Activated T-cell treated with anti-CD3 and anti-CD28 coated beads, Interleukin-2, amount 50 U/mL, for 4 hours (primary cell): ENCODE results near the gene PIN4. TPM values are rescaled to one million over a fixed set of nuclear protein-coding genes. Genes with fewer than 3 reads are reported as not detected.

Experiments
- ATAC-seq, 2 donors: fragments of 200-7000 bp; cut with Tn5 transposase; one replicate each; pipeline ENCODE4 v1.10.0; 2021
- DNase-seq: peaks from one replicate; pipeline ENCODE4 v3.0.0-alpha.2; 2020
- H3K27me3 Mint-ChIP-seq: one replicate; pipeline ENCODE4 v1.8.0; 2021; ENCODE audit warnings: low read depth, mixed read lengths
- H3K36me3 Mint-ChIP-seq: one replicate; pipeline ENCODE4 v1.8.0; 2022; ENCODE audit warnings: mixed read lengths; ENCODE audit not compliant: insufficient read depth
- H3K4me1 Mint-ChIP-seq: one replicate; pipeline ENCODE4 v1.8.0; 2021; ENCODE audit warnings: low read depth, mixed read lengths
- H3K4me3 Mint-ChIP-seq: one replicate; pipeline ENCODE4 v1.8.0; 2021; ENCODE audit warnings: mild to moderate bottlenecking, moderate library complexity, mixed read lengths
- H3K9me3 Mint-ChIP-seq: one replicate; pipeline ENCODE4 v1.8.0; 2021; ENCODE audit warnings: mixed read lengths
- total RNA-seq, 3 donors: library from RNA; stranded (reverse); gene quantifications; one replicate each; pipeline ENCODE4 v1.2.1, GENCODE V29; 2021

The PIN4 gene
- total RNA-seq: 1 to 10 TPM; 2.8 to 5.5 (median 5.0) TPM

DNA sequence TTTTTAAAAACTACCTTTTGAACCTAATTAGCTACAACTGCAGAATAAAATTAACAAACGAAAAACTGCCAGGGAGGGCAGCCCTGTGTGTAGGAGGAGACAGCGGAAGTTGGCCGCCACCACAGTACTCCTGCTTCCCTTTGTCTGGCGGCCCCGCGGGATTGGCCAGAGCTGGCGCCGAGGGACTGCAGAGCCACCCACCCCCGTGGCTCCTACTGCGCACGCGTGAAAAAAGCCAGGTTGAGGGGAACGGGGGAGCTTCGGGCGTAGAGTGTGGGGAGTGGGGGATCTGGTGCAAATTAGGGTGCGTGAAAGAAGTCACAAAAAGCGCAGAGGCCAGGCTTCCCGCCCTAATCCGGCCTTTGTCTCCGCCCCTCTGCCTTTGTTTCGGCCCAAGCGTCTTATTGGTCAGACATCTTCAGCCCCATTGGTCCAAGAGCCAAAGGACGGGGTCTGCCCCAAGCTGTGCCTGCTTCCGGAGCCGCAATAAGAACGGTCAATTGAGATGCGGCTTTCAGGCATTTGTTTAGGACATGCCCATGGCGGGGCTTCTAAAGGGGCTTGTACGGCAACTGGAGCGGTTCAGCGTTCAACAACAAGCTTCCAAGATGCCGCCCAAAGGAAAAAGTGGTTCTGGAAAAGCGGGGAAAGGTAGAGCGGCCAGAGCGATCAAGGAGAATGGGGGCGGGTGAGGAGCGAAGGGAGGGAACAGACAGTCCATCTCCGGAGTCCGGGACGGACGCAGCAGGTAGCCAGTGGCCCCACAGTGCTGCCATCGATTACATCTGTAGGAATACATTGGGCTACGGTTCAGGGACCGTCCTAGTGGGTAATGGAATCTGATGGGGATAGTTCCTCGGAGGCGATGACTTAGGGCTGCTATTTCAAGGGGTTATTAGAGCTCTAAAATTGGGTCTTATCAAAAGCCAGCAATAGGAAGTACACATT is at the start of gene PIN4:
TSS of gene PIN4 (plus strand) at position 580 of the 948 bp plus-strand sequence. CDS start at position 609, 29 bp downstream.
- Mint-ChIP-seq H3K9me3 (no peaks in the 10 kb centered on the region), H3K36me3 (no peaks in the 10 kb centered on the region), H3K4me3 (no peak within 1 kb of the TSS), H3K4me1 (peaks cover 18% of the 10 kb centered on the region), H3K27me3 (no peaks in the 10 kb centered on the region)
- DNase-seq: peak; percentile 71
- ATAC-seq: peak; percentile 97 to 98

DNA sequence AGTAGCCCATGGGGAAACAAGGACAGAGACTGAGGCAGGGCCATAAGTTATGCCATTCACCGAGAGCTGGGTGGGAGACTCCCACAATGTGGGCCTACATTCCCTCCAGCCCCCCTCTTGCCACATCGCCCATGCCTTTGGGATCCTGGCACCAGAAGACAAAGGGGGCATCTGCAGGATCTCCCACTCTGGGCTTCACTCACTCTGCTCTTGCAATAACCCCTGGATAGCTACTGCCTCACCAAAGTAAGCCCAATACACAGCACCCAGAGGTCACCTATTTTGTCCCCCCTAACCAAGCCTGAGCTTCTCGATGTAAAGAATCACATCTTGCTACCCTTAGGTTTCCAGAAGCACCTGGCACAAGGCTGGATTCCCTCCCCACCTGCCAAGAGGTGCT is 49.1 kb upstream of the PIN4 start:
- ATAC-seq: no peak
- Mint-ChIP-seq H3K4me1 (peaks cover 5% of the 10 kb centered on the region), H3K4me3 (no peak overlapping the region), H3K9me3 (no peaks in the 10 kb centered on the region), H3K36me3 (no peaks in the 10 kb centered on the region), H3K27me3 (peaks cover 15% of the 10 kb centered on the region)
- no peak for DNase-seq

DNA sequence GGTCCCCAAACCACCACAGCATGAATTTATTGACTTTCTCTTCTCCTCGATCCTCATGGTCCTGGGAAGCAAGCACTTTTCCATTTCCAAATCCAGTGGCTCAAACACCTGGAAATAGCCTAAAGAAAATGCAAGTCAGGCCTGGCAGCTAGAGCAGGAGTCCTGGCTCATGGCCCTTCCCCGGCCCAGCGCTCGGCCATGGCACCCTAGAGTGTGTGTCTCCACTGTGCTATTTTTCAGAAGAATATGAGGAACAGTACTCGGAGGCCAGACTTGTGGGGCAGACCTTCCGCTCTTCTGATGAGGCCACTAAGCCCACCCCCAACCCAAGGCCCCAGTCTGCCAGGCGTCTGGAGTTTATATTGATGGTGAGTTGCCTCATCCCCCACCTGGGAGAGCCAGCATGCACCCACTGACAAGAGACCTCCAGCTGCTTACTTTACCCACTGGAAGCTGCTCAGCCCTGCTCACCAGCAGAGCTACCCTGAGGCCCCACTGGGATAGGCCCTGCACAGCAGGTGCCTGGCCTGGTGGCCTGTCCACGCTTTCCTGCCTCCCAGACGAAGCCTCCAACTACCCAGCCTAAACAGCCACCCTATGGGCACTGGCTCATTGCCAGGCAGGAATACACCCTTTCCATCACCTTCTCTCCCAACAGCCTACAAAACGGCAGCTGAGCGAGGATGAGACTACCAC is 47.6 kb upstream of the PIN4 start:
- no peak for DNase-seq
- Mint-ChIP-seq H3K4me3 (no peak overlapping the region), H3K4me1 (peaks cover 5% of the 10 kb centered on the region), H3K9me3 (no peaks in the 10 kb centered on the region), H3K36me3 (no peaks in the 10 kb centered on the region), H3K27me3 (peaks cover 15% of the 10 kb centered on the region)
- ATAC-seq: no peak

DNA sequence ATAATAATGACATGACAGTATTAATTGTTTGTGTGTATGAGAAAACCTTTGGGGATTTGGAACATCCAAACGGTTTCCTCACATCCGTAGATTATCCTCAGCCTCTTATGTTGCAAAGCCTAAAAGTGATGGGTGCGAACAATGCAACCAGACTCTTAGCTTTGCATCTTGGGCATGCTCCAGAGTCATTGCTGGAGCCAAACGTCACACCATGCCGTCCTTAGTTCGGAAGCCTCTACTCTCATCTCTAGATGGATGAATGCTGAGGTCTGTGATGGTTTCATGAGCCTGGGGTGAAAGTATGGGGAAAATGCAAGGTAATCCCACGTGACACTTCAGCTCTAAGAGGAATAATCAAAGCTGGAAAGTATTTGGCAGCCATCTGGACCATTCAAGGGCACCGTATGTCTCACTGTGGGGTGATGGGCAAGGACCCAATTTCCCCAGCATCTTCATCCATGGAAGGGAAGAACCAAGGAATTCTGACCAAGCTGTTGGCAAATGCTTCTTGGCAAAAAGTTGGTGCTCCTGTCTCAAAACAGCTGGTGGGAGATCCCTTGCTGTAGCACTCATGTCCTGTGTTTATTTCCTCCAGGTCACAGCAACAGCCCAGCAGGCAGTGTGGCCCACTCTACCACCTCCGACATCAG is 43.6 kb upstream of the PIN4 start:
- DNase-seq: no peak
- peaks cover 4% of the 10 kb centered on the region for H3K27me3 Mint-ChIP-seq
- H3K9me3 Mint-ChIP-seq: no peaks in the 10 kb centered on the region
- no peak overlapping the region for H3K4me3 Mint-ChIP-seq
- peaks cover 20% of the 10 kb centered on the region for H3K4me1 Mint-ChIP-seq
- peaks cover 1% of the 10 kb centered on the region for H3K36me3 Mint-ChIP-seq
- no peak for ATAC-seq

DNA sequence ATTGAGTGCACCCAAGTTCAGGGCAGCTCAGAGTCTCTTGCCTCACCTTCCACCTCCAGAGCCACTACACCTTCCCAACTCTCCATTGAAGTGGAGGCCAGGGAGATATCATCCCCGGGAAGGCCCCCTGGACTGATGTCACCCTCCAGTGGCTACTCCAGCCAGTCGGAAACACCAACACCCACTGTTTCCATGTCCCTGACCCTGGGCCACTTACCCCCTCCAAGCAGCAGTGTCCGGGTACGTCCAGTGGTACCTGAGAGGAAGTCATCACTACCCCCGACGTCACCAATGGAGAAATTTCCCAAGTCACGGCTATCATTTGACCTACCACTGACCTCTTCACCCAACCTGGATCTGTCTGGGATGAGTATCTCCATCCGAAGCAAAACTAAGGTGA is 42.0 kb upstream of the PIN4 start:
- peaks cover 2% of the 10 kb centered on the region for H3K27me3 Mint-ChIP-seq
- peaks cover 34% of the 10 kb centered on the region for H3K4me1 Mint-ChIP-seq
- ATAC-seq: no peak
- no peak for DNase-seq
- peaks cover 1% of the 10 kb centered on the region for H3K36me3 Mint-ChIP-seq
- H3K9me3 Mint-ChIP-seq: no peaks in the 10 kb centered on the region
- no peak overlapping the region for H3K4me3 Mint-ChIP-seq

DNA sequence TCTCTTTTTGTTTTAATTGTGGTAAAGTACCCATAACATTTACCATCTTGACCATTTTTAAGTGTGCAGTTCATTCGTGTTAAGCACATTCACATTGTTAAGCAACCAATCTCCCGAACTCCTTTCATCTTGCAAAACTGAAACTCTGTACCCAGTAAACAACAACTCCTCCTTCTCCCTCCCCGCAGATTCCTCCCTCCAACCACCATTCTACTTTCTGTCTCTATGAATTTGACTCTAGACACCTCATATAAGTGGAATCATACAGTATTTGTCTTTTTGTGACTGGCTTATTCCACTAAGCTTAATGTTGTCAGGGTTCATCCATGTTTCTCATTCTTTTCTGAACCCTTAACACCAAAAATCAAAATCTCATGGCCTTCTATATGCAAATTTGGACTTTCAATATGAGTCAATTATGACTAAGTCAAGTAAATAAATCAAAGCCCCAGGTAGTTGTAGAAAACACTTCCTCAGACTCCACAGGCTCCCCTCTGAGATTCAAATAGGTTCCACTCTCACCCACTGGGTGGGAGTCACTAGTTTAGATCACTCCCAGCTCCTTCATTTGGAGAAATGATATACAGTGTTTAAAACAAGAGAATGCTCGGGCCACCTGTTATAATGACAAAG is 40.1 kb upstream of the PIN4 start:
- H3K27me3 Mint-ChIP-seq: peaks cover 2% of the 10 kb centered on the region
- no peak for DNase-seq
- H3K36me3 Mint-ChIP-seq: peaks cover 1% of the 10 kb centered on the region
- peaks cover 34% of the 10 kb centered on the region for H3K4me1 Mint-ChIP-seq
- peak; percentile 51 to 61 for ATAC-seq
- H3K9me3 Mint-ChIP-seq: no peaks in the 10 kb centered on the region
- H3K4me3 Mint-ChIP-seq: peak overlapping the region; percentile 36

DNA sequence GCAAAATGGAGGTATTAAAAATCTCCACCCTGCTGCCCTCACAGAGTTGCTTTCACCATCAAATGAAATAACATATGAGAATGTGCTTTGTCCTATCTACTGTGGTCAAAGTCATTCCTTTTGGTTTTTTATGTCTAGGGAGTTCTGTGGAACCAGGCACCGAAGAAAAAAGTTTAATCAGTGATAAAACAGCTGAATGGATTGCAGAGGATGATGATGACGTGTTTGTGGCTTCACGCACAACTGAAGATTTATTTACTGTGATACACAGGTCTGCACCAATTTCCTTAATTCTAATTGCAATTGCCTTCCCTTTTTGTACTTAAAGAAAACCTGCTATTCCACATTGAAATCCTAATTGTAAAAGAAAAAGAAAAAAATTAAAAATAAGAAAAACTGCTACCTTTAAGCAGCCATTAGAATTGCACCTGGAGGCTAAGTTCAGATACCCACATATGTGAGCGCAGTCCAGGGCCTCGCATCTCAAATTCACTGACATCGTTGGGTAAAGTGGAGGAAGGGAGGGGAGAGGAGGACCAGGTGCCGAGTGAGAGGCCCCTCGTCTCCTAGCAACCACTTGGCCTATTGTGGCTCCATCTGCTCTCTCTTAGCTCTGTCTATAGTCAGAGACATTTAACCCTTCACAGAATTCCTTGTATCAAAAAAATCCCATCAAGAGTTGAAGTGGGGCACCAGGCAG is 39.3 kb upstream of the PIN4 start:
- Mint-ChIP-seq H3K36me3 (peaks cover 1% of the 10 kb centered on the region), H3K4me3 (no peak overlapping the region), H3K27me3 (peaks cover 2% of the 10 kb centered on the region), H3K9me3 (no peaks in the 10 kb centered on the region), H3K4me1 (peaks cover 34% of the 10 kb centered on the region)
- no peak for DNase-seq
- ATAC-seq: no peak

DNA sequence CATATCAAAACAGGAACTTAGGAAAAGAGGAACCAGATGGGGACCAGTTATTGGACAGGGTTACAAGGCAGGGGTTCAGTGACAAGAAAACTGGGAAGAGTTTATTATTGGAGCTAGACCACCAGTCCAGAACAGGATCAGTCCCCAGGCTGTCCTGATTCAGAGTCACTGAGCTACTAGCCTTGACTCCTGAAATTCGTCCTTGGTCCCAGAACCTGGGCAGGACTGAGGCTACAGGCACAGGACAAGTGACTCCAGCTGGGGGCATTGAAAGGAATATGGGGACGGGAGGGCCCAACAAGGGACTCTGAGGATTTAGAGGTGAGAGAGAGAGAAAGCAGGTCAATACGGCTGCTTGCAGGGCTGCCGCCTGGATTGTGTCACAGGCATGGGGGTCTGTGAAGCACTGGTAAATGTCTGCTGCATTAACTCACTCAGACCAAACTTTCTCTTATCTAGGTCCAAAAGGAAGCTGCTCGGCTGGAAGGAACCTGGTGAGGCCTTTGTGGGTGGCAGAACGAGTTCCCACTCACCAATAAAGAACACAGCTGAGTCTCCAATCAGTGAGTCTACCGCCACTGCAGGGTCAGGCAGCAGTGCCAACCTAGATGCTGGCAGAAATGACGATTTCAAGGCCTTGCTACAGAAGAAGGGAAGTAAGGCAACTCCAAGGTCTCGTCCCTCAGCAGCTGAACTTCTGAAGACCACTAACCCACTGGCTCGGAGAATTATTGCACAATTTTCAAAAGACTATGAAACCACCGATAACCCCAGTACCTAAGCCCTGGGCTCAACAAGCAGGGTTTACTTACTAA is 38.6 kb upstream of the PIN4 start:
- Mint-ChIP-seq H3K27me3 (peaks cover 2% of the 10 kb centered on the region), H3K36me3 (peaks cover 1% of the 10 kb centered on the region), H3K4me3 (no peak overlapping the region), H3K4me1 (peaks cover 34% of the 10 kb centered on the region), H3K9me3 (no peaks in the 10 kb centered on the region)
- DNase-seq (no peak), ATAC-seq (no peak)

DNA sequence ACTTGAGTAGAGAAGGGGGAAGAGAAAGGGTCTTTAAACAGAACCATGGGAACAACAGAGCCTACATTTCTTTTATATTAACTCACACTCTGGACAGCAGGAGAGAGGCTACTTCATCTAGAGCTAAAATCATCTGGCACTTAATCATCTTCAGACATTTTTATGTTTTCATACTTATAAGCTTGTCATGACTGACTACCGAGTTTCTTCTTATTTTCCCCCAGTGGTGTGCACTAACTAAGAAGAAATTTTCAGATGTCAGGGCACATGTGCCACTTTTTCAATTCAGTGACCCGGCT is 38.0 kb upstream of the PIN4 start:
- H3K27me3 Mint-ChIP-seq: peaks cover 2% of the 10 kb centered on the region
- H3K36me3 Mint-ChIP-seq: peaks cover 1% of the 10 kb centered on the region
- no peaks in the 10 kb centered on the region for H3K9me3 Mint-ChIP-seq
- no peak overlapping the region for H3K4me3 Mint-ChIP-seq
- H3K4me1 Mint-ChIP-seq: peaks cover 34% of the 10 kb centered on the region
- ATAC-seq (no peak), DNase-seq (no peak)

DNA sequence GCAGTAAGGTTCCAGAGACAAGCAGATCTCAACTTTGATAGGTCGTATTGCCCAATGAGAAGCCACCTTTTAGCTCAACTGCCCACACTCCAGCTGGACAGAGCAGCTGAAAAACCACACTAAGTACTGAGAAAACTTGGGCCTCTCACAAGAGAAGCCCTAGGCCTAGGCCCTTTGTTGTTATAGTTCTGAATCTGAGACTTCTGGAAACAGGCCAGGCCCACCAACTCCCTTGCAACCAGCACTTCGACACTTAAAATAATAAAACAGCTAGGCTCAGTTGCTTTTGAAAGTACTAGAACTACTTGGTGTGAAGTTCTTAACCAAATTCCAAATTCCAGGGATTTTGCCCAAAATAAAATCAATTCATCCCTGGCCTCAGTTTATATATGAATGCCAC is 36.4 kb upstream of the PIN4 start:
- ATAC-seq (no peak), DNase-seq (no peak)
- H3K4me3 Mint-ChIP-seq: no peak overlapping the region
- H3K4me1 Mint-ChIP-seq: peaks cover 33% of the 10 kb centered on the region
- H3K9me3 Mint-ChIP-seq: no peaks in the 10 kb centered on the region
- H3K36me3 Mint-ChIP-seq: peaks cover 1% of the 10 kb centered on the region
- H3K27me3 Mint-ChIP-seq: no peaks in the 10 kb centered on the region

DNA sequence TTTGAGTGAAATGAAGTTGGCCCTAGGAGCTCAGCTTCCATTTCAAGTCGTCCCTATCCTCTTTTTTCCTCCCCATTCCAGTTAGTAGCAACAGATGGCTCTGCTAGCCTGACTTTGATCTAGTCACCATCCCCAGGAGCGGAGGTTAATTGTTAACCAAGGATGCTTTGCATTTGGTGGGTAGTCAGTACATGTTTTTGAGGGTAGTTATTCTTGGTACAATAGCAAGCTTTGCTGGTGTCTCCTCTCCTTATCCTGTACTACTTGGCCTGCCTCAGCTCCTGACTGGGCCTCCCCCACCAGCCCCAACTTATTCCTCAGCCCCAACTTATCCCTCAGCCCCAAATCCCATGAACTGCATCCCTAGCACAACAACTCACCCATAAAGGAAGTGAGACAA is 35.0 kb upstream of the PIN4 start:
- Mint-ChIP-seq H3K4me3 (no peak overlapping the region), H3K4me1 (peaks cover 20% of the 10 kb centered on the region), H3K27me3 (no peaks in the 10 kb centered on the region), H3K9me3 (no peaks in the 10 kb centered on the region), H3K36me3 (no peaks in the 10 kb centered on the region)
- ATAC-seq (no peak), DNase-seq (no peak)

DNA sequence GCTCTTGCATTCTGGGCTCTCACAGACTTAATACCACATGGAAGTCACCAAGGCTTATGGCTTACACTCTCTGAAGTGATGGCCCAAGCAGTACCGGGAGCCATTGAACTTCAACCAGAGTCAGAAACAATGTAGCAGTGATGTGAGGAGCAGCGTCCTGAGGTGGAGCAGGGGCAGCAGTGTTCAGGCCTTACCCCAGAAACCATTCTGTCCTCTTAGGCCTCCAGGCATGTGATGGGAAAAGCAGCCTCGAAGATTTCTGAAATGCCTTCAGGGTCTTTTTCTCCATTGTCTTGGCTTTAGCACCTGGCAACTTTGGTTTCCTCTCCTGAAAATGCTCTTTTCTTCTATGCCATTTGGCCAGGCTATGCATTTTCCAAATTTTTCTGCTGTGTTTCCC is 22.8 kb upstream of the PIN4 start:
- Mint-ChIP-seq H3K4me1 (no peaks in the 10 kb centered on the region), H3K27me3 (no peaks in the 10 kb centered on the region), H3K9me3 (no peaks in the 10 kb centered on the region), H3K36me3 (no peaks in the 10 kb centered on the region), H3K4me3 (no peak overlapping the region)
- DNase-seq (no peak), ATAC-seq (no peak)

DNA sequence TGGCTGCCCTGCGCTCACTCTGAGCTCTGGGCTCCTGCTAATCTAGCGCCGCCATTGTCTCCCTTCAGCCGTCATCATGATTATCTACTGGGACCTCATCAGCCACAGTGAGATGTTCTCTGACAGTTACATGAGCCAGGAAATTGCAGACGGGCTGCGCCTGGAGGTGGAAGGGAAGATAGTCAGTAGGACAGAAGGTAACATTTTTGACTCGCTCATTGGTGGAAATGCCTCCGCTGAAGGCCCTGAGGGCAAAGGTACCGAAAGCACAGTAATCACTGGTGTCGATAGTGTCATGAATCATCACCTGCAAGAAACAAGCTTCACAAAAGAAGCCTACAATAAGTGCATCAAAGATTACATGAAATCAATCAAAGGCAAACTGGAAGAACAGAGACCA is 21.8 kb upstream of the PIN4 start:
- no peak overlapping the region for H3K4me3 Mint-ChIP-seq
- H3K9me3 Mint-ChIP-seq: no peaks in the 10 kb centered on the region
- no peaks in the 10 kb centered on the region for H3K27me3 Mint-ChIP-seq
- H3K36me3 Mint-ChIP-seq: no peaks in the 10 kb centered on the region
- no peaks in the 10 kb centered on the region for H3K4me1 Mint-ChIP-seq
- ATAC-seq (no peak), DNase-seq (no peak)
